ENCODE measurements around the gene MSI2.

The MSI2 gene

DNA sequence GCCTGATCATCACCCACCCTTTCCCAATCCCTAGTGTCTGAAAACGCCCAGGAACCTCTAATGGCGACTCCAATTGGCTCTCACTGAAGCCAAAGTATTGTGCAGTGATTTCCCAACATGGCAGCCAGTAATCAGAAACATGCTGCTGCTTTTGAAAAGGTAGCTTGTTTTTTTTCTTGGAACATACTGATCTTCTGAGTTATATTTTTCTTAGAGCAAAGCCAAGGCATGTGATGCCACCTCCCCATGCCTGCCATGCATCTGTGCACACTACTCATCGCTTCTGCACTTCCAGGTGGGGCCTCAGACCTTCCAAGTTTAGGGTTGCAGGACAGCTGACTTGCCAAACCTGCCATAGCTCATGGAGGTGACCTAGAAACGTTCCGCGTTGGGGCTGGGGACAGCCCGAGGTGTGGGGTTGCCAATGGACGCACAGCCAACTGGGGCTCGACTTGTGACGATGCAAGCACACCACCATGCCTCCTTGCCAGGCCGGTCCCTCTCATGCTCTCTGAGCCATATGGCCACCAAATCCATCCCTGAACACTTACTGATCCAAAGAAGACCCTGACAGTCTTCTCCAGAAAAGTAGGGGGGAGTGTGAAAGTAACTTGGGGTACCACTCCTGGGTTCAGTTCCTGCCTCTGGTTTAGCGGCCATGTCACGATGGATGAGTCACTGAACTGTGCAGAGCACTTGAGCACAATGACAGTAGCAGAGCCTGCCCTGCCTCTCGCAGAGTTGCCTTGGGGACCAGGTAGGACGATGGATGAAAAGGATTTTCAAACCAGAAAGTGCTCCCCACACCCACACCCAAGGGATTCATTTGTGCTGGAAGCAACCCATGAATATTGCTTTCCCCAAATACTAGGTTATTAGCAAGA lies 333.1 kb downstream of the MSI2 start:
- DNase-seq = no peak

DNA sequence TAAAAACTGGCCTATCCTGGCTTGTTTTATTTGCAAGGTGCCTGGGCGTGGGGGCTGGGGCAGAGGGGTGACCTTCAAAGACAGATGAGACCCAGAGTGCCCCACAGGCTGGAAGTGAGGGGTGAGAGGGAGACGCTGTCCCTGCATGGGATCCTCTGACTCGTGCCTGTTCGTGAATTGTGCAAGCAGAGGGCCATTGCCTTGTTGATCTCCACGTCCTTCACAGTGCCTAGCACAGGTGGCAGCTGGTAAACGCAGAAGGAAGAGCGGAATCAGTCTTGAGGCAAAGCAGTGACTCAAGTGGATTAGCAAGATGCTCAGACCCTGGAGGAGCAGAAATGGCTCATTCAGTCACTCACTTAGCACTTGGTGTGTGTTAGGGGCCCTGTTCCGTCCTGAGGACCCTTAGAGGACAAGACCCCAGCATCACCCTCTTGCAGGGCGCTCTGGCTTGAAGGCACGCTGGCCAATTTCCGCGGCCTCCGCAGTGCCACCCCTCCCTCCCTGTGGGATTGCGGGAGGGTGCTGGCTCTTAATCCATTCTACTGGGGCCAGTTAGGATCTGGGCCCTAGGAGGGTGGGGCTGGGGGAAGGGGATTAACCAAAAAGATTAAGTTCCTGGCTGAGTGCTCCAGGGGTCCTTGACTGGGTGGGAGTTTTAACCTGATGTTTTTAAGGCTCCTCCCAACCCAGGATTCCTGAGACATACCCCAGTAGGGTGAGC lies 337.6 kb downstream of the MSI2 start:
- DNase-seq = no peak

DNA sequence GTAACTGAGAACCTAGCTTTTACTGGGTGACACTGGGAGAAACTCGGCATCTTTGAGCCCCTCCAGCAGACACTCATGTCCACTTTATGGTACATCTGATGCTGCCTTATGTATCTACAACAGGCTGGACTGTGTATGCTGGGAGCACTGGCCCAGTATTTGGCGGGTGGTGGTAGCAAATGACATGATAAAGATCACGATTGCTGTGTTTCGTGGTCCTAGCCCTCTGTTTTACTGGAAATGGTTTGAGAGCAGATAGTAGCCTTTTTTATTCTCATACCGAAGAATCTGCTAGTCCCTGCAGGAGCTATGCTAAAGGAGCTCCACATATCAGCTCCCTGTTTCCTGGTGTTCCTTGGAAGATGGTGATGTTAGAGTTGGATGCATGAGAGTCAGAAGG lies 338.4 kb downstream of the MSI2 start:
- DNase-seq = no peak

DNA sequence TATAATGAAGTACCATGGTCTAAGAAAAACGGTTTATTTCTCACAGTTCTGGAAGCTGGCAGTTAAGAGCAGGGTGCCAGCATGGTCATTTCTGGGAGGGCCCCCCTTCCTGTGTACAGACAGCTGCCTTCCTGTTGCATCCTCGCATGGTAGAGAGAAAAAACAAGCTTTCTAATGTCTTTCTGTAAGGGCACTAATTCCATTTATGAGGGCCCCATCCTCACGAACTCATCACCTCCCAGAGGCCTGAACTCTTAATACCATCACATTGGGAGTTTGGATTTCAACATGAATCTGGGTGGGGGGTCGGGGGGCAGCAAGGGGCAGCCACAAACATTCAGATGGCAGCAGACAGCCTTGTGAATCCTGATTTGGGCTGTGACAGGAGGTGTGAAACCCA lies 339.1 kb downstream of the MSI2 start:
- DNase-seq = no peak

DNA sequence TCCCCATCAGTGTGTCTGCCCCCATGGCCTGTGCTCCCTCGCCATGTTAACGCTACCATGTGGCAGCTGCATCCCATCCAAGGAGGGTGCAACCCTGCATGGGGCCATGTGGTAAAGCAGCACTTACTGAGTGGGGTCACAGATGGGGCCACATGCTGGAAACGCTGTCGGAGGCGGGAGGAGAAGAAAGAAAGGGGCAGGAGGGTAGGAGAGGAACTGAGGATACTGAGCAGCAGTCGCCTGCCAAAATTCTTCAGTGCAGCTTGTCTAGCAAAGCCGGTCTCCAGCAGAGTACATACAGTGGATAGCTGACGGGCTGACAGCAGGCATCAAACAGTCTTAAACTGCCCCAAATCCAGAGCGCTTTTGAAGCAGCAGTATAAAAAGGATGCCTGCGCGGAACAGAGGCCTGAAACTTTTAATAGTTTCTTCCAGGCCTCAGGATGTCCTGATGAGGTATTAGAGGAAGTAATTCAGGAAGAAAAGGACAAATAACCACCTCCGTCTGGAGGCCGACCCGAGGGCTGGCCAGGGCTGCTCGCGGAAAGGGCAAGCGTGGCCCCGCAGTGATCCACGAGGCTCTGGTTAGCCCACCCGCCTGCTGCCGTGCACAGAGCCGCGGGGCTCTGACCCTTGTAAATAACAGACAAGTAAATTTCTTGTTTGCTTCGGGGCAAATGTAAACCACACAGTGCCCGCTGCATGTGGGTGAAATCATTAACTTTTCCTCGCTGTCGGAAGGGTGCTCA lies 339.8 kb downstream of the MSI2 start:
- DNase-seq = no peak

DNA sequence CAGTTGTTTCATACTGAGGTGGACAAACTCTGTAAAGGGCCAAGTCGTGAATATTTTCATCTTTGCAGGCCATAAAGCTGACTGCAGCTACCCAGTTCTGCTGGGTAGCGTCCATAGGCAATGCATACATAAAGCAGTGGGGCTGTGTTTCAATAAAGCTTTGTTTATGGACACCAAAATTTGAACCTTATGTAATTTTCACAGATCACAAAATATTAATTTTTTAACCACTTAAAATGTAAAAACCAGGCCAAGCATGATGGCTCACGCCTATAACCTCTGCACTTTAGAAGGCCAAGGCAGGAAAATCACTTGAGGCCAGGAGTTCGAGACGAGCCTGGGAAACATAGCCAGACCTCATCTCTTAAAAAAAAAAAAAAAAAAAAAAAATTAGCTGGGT lies 340.8 kb downstream of the MSI2 start:
- no peak for DNase-seq

DNA sequence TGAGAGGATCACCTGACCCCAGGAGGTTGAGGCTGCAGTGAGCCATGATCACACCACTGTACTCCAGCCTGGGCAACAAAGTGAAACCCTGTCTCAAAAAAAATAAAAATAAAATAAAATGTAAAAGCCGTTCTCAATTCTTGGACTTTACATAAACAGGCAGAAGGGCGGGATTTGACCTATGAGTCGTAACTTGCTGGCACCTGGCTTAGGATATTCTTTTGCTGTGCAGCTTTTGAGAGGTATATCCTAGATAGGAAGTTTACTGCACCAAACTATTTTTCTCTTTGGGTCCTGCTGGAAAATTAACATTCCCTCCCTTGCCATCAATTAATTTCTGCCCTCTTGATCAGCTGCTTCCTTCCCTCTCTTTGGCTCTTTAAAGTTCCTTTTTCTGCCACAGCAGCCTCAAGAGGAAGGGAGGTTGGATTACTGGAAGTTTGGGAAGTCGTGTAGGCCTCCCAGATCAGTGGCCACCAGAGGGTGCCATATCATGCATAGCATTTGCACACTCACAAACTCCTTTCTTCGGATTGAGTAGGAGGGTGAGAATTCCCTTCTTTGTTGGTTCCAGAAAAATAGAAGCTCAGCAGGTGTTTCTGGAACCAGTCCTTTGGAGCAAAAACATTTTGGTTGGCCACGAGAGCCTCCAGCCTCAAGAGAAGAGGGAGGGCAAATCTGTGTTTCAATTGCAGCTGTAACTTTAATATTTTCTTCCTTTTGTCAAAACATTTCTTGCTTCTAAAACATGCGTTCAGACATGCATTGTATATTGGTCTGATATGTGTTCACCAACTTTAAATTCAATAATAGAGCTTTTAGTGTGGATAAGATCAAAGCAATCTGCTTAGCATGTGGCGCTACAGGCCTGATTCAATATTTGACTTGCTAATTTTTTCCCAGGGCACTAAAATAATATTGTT lies 341.5 kb downstream of the MSI2 start:
- peak; percentile 35 for DNase-seq

DNA sequence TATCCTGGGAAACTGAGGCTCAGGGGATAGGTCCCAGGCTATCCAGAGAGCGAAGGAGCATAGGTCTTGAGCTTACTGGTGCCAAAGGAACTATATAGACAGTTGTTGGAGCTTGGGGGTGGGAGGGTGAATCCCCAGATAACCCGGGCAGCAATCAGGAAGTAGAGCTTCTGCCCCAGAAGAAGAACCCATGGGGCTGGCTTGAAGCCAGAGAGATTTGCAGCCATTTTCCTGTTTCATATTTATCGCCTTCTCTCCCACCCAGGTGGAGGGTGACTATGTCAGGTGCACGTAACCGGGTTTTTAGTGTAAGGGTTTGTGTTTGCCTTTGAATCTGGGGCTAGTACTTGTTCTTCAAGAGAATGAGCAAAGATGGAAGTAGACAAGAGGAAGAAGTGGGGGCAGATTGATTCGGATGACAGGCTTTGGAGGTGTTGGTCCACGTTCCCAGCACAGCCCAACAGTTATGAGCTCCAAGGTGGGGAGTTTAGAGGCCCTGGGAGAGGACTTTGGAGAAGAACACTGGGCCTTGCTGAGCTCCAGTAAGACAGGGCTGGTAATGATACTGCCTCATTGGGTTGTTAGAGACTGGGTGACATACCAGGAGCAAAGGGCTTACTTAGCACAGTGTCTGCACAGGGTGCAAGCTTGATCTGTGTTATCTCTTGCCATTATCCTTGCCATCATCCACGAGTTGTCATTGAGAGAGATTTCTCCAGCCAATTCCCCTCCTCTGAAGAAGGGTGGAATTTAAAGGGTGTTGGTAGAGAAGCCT lies 343.1 kb downstream of the MSI2 start:
- DNase-seq = peak; percentile 35

DNA sequence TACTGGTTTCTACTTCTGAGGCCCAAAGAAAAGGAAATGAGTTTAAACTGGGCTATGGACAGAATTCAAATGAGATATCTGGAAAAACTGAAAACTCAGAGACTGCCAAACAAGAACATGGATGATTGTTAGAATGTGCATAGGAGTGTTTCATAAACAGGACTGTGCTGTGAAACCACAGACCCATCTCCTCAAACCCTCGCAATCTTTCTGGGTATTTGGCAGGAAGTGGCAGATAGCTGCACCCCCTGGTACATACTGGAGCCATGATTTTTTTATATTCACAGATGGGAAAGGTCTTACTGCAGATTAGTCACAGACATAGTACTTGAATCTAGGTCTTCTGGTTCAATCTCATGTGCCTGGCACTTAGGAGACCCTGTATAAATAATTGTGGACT lies 343.8 kb downstream of the MSI2 start:
- peak; percentile 24 for DNase-seq

DNA sequence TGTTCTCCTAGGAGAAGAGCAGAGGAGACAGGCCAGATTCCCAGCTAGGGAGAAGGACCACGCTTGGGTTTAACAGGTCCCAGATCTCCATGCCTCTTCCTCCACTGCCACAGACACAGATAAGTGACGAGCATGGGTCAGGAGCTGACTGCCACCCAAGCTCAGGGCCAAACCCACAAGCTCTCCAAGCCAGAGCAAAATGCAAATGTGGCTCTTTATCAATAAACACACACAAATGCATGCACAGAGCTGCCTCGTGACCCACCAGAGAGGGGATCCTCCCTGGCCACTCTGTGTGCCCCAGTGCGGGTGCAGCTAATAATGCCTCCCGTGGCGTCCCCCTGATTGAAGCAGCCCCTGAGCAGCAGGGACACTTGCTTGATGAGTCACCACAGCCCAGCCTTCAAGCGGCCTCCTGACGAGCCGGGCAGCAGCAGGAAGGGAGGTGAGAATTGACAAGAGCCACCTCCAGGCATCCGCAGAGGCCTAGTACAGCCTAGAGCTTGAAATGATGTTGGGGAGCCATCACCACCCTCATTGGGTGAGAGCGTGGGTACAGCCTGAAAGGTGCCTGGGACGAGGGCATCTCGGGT lies 344.9 kb downstream of the MSI2 start:
- no peak for DNase-seq

DNA sequence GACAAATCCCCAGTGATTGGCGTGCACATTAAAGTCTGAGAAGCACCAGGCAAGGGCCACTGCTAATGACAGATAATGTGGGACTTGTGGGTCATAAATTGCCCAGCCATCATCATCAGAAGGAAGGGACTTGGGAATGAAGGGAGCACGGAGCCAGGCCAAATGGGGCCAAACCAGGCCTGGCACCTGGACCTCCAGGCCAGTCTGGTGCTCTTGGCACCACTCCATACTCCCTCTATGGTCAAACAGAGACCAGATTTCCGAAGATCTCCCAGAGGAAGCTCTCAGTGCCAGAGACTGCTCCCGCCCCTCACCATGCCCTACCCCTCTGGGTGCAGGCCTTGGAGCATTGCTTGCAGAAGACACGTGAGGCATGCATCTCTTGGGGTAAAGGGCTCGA lies 346.6 kb downstream of the MSI2 start:
- no peak for DNase-seq

DNA sequence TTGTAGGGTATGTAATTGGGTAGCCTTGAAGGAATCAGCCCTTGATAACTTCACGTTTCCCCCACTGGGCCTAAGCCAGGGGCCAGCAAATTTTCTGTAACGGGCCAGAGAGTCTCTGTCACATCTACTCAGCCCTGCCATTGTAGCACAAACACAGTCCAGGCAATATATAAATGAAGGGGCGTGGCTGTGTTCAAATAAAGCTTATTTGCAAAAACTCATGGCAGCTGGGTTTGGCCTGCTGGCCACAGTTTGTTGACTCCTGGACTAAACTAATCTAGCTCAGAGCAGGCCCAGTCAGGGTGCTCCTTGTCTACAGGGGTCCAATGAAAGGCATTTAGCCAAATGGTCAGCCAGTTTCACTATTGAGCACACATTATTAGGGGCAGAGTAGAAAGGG lies 347.2 kb downstream of the MSI2 start:
- no peak for DNase-seq

DNA sequence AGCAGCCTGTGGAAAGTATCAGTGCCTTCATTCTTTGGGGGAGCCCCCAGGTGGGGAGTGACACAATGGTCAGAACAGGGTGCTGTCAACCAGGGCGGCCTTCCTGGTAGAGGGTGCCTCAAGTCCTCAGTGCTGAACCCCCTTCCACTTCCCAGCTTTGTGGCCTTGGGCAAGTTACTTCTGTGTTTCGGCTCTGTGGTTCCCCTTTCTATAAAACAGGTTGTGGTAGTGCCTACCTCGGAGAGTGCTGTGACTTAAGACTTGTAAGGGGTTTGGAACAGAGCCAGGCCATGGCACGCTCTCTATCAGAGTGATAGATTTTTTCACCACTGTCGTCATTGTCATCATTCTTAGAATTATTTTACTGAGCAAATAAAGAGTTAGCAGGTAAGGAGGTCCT lies 347.7 kb downstream of the MSI2 start:
- DNase-seq = peak; percentile 78

DNA sequence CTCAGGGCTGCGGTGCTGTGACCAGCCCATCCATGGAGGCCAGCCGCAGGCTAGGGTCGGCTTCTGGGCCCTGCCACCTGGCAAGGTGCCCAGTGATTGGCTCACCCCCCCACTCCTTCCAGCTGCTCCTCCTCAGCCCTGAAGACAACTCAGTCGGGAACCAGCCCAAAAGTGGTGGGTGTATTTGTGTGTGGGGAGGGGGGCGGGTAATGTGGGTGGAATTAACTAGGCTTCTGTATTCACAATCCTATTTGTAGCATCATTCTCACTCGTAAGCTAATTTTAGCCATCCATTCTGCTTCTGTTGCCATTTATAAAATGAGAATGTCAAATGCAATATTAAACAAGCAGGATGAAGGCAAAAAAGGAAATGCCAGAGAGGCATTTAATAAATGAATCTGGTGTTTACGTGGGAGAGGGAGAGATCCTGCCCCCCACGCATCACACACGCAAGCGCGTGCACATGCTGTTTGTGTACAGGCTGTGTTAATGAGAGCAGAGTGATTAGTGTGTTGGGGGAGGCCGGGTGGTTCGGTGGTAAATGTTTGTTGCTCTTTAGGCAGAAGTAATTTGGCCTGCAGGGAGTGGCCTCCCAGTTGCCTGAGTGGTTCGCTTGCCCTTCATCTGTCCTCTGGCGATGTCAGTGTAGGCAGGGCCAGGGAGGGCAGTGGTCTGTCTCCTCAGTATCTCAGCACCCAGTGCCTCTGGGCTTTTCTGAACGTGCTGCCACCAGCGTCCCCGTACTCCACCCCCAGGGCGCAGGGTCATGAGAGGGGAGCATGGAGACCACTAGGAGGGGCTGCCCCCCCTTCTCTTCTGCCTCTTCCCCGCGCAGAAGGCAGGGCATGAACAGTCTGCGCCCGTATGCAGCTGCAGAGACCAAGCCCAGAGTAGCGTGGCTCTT lies 348.7 kb downstream of the MSI2 start:
- DNase-seq = peak; percentile 46

DNA sequence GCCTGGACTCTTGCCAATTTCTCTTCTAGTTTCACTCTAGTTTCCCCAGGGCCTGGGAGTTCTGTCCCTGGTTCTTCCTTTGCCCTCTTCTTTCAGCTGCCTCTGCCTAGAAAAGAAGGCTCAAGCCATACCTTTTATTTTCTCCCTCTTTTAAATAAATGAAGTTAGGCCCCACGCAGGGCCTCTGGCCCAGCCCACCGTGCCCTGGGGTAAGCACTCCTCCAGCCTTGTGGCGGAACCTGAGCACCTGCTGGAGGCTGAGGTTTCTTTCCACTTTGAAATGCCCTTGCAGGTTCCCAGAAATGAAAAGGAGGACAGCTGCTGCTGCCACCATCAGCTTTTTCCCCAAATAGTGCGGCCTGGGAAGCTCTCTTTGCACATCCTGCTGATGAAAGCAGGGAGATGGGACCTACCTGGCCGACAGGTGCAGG lies 349.4 kb downstream of the MSI2 start:
- no peak for DNase-seq

DNA sequence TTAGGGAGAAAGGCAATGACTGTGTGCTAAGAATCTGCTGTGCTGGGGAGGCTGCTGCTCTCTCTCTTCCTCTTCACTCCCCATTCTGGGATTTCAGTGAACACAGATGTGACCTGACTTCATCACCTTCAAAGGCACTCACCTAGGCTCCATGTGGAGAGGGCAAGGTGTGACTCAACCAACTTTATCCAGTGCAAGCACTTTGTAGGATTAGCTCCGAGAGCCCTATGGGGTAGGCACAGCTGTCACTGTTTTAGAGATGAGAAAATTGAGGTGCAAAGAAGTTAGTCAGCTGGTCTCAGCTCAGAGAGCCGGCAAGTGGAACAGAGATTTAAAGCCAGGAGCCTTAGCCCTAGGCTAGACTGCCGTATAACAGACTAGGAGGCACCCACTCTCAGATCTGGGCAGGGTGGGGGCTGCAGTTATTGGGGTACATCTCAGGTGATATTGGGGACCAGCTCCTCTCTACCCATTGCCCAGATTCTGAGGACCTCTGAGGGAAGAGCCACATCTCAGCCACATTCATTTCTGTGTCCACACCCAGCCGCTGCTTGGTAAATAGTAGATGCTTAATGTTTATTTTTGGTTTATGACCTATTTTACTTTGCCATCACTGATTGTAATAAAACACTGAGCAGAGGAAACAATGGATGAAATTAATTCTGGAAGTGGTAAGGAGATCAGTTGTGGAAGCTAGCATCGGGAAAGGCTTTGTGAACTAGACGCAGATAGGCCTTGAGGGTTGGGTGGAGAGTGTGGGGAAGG lies 350.0 kb downstream of the MSI2 start:
- DNase-seq = no peak

DNA sequence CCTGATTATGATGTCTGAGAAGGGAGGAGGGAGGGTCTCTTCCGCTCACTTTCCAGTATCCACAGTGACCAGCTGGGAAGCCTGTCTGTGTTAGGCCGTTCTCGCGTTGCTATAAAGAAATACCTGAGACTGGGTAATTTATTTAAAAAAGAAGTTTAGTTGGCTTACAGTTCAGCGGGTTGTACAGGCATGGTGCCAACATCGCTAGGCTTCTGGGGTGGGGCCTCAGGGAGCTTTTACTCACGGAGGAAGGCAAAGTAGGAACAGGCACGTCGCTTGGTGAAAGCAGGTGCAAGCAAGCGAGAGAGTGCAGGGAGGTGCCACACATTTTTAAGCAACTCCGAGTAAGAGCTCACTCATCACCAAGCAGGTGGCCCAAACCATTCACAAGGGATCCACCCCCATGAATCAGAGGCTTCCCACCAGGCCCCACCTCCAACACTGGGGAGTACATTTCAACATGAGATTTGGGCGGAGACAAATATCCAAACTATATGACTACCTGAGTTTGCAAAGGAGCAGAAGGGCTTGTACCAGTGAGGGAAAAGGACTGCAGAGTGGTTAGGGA lies 351.3 kb downstream of the MSI2 start:
- peak; percentile 29 for DNase-seq

DNA sequence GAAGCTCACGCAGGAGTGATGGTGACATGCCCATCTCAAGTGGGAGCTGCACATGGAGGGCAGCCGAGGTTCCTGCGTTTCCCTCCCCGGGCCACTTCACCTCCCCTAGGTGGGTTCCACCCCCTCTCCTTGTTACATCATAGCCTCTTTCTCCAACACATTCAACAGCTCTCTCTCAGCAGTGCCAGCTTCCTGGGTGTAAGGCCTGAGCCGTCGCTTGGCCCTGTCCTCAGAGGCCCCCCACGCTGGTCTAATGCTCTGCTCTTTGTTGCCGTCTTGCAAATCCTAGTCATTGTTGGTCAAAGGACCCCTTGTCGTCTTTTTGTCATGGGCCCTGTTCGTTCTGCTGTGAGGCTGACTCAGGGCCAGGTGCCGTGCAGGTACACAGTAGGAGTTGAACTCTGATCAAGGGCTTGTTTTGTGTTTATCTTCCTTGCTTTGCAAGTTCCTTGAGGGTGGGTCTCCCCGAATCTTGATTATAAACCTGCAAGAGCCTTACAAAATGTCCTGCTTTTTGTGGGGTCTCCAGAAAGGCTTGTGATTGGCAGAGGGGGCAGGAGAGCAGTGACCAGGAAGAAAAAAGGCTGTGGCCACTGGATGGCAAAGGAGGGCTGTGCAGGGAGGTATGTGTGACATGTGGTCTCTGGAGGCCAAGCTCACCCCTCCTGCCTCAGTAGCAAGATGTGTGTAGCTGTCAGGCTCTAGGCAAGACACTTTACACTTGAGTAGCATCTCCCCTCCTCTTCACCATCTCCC lies 352.2 kb downstream of the MSI2 start:
- no peak for DNase-seq

Data from stimulated activated CD4-positive, alpha-beta T cell treated with anti-CD3 and anti-CD28 coated beads, Interleukin-15, amount 100 ng/mL, for 24 hours (primary cell).